ENCODE measurements around the gene RASSF5. TPM values are rescaled to one million over a fixed set of nuclear protein-coding genes. Genes with fewer than 3 reads are reported as not detected.
A peak's percentile ranks its signal among the peaks of the same experiment; 100 is the strongest.

RASSF5 gene
- total and polyA plus RNA-seq, 10 of the 15 experiments (the other 5 are each of a cell fraction or from before 2014, with no cell fraction given): 14.0 to 89.6 (median 68.9) TPM

GRCh38 chr1:206565995-206566394, 58.7 kb downstream of the RASSF5 start:
- H4K20me1 ChIP-seq (ENCODE audit: control insufficient read depth, insufficient read depth): peaks cover 12% of the 10 kb centered on the region
- CTCF ChIA-PET: interaction anchor here (1.0 to 18.4 kb wide), 9 partner anchors 9 to 322 kb away, joined by 3 to 330 read pairs (median 5); partner anchors contain the start of gene RASSF5
- SMC1A ChIA-PET (ENCODE audit: uncharacterized antibody, unreplicated experiment): interaction anchor here (1.5 to 21.1 kb wide), 5 partner anchors 10 to 23 kb away, joined by 5 to 476 read pairs (median 7); no protein-coding TSS in a partner anchor
- TF ChIP-seq NBN (IDR thresholded peaks at IDR 0.05) (no peak), BMI1 (IDR thresholded peaks at IDR 0.05; ENCODE audit: borderline replicate concordance) (no peak), NRF1 (conservative IDR thresholded peaks at IDR 0.05; ENCODE audit: low read depth, low read length) (no peak), POLR2AphosphoS5 (IDR thresholded peaks at IDR 0.05; ENCODE audit: low read length) (0 out of 2 replicates have a peak, but pooled peaks have one; percentile 10)
- H3K9ac ChIP-seq (ENCODE audit: control insufficient read depth, insufficient read depth, low read length): no peak overlapping the region; the same call in 1 of the 2 replicates
- H3K27ac ChIP-seq (ENCODE audit: control insufficient read depth, insufficient read depth): no peak overlapping the region; the same call in 1 of the 2 replicates
- H3K4me1 ChIP-seq (ENCODE audit: control insufficient read depth, insufficient read depth, low read length): peaks cover 58% of the 10 kb centered on the region
- POLR2A ChIA-PET: interaction anchor here (0.8 to 9.0 kb wide), 3 partner anchors 9 to 71 kb away, joined by 3 to 117 read pairs (median 3); no protein-coding TSS in a partner anchor
- no peak overlapping the region for H3K4me3 ChIP-seq
- no peaks in the 10 kb centered on the region for H3K27me3 ChIP-seq (replicated peaks in 1 of 2; ENCODE audit: control insufficient read depth in 2 of 2, insufficient read depth in 2 of 2, low read length in 1 of 2)
- FAIRE-seq (no peak), ATAC-seq (no peak), DNase-seq (ENCODE audit: low read depth, low spot score) (no peak)
- intact Hi-C loops (cut with micrococcal nuclease; ENCODE audit: unreplicated experiment) (no loop called here), in situ Hi-C loops (cut with MboI) (no loop called here)
- H3K79me2 ChIP-seq (ENCODE audit: control insufficient read depth, insufficient read depth, low read length): peaks cover 96% of the 10 kb centered on the region
- WGBS (ENCODE audit: insufficient coverage, insufficient replicate concordance, low lambda C conversion rate, missing lambda C conversion rate): 76% methylated on average over 4 of the region's 4 CpGs
- peak overlapping the region; percentile 78 for H3K4me2 ChIP-seq (ENCODE audit: control insufficient read depth, insufficient read depth)
- H3K9me3 ChIP-seq (replicated peaks; ENCODE audit: control insufficient read depth, insufficient read depth, low read length): no peaks in the 10 kb centered on the region
- RAD21 ChIA-PET (ENCODE audit: unreplicated experiment): interaction anchor here (1.8 to 4.8 kb wide), 3 partner anchors 12 to 87 kb away, joined by 7 to 57 read pairs (median 12); no protein-coding TSS in a partner anchor
- H2AFZ ChIP-seq (ENCODE audit: control insufficient read depth, low read depth, low read length): no peak overlapping the region
- H3K36me3 ChIP-seq (ENCODE audit: control insufficient read depth in 2 of 2, insufficient read depth in 2 of 2, low read length in 1 of 2): peaks cover 10 to 64% of the 10 kb centered on the region in 2 experiments
- no TSS peak for BruUV-seq (replicated peaks)

- 84% methylated on average over 4 of the region's 4 CpGs for WGBS (ENCODE audit: insufficient coverage, insufficient replicate concordance, low lambda C conversion rate, missing lambda C conversion rate)
These were observed 59.7 kb downstream of the RASSF5 start for GRCh38 chr1:206566999-206567398.

More at GRCh38 chr1:206566999-206567398, 59.7 kb downstream of the RASSF5 start:
- Histone ChIP-seq H3K9me3 (replicated peaks; ENCODE audit: control insufficient read depth, insufficient read depth, low read length) (no peaks in the 10 kb centered on the region), H3K36me3 (ENCODE audit: control insufficient read depth in 2 of 2, insufficient read depth in 2 of 2, low read length in 1 of 2) (peaks cover 10 to 63% of the 10 kb centered on the region in 2 experiments), H3K4me1 (ENCODE audit: control insufficient read depth, insufficient read depth, low read length) (peaks cover 52% of the 10 kb centered on the region), H3K4me3 (no peak overlapping the region), H3K27me3 (replicated peaks in 1 of 2; ENCODE audit: control insufficient read depth in 2 of 2, insufficient read depth in 2 of 2, low read length in 1 of 2) (no peaks in the 10 kb centered on the region), H4K20me1 (ENCODE audit: control insufficient read depth, insufficient read depth) (peaks cover 12% of the 10 kb centered on the region), H2AFZ (ENCODE audit: control insufficient read depth, low read depth, low read length) (no peak overlapping the region), H3K4me2 (ENCODE audit: control insufficient read depth, insufficient read depth) (peak overlapping the region; percentile 78; the same call in 1 of the 2 replicates), H3K79me2 (ENCODE audit: control insufficient read depth, insufficient read depth, low read length) (peaks cover 97% of the 10 kb centered on the region), H3K9ac (ENCODE audit: control insufficient read depth, insufficient read depth, low read length) (no peak overlapping the region), H3K27ac (ENCODE audit: control insufficient read depth, insufficient read depth) (no peak overlapping the region)
- in situ Hi-C loops (cut with MboI): no loop called here
- no TSS peak for BruUV-seq (replicated peaks)
- FAIRE-seq (no peak), DNase-seq (ENCODE audit: low read depth, low spot score) (no peak), ATAC-seq (no peak)
- RAD21 ChIA-PET (ENCODE audit: unreplicated experiment): interaction anchor here (1.1 to 4.8 kb wide), 4 partner anchors 11 to 88 kb away, joined by 4 to 57 read pairs (median 10); no protein-coding TSS in a partner anchor
- TF ChIP-seq IKZF2 (IDR thresholded peaks at IDR 0.05) (no peak), POU2F2 (IDR thresholded peaks at IDR 0.05; ENCODE audit: borderline replicate concordance, low read depth, low read length) (no peak)
- CTCF ChIA-PET: interaction anchor here (0.8 to 18.4 kb wide), 10 partner anchors 10 to 321 kb away, joined by 3 to 330 read pairs (median 4); partner anchors contain the start of gene RASSF5
- POLR2A ChIA-PET: interaction anchor here (0.8 to 9.0 kb wide), 2 partner anchors 10 to 22 kb away, joined by 3 to 117 read pairs; no protein-coding TSS in a partner anchor
- intact Hi-C loops (cut with micrococcal nuclease; ENCODE audit: unreplicated experiment): no loop called here
- SMC1A ChIA-PET (ENCODE audit: uncharacterized antibody, unreplicated experiment): interaction anchor here (1.1 to 21.1 kb wide), 6 partner anchors 11 to 41 kb away, joined by 3 to 476 read pairs (median 7); no protein-coding TSS in a partner anchor
